Caki2 (cell line): Measurements from ENCODE around the gene TECPR2. TPM values are rescaled to one million over a fixed set of nuclear protein-coding genes. Genes with fewer than 3 reads are reported as not detected.
A peak's percentile ranks its signal among the peaks of the same experiment; 100 is the strongest.
"Not testable (repeated sequence)": the region's sequence is repeated elsewhere in the genome, so short reads cannot be mapped to it uniquely, and the experiment has no call there.

Experiments used
- DNase-seq: peaks from one replicate; pipeline ENCODE4 v3.0.0-alpha.2; 2015; ENCODE audit warnings: low read depth
- in situ Hi-C: cut with HindIII; loops from 2 replicates; pipeline ENCODE4 v1.10.0; 2016; ENCODE audit warnings: low sequenced_read_pairs, low pct_unique_long_range_greater_than_20kb, mixed read lengths
- total RNA-seq: library from RNA; depleted of rRNA; stranded (reverse); fragments of >200 nt; shearing (Covaris generic); gene quantifications from 2 replicates; pipeline ENCODE4 v1.2.3, GENCODE V29; 2014; ENCODE audit warnings: low replicate concordance

Gene TECPR2
- total RNA-seq, 1 experiment from 2014 or later = 2.0 TPM

- in situ Hi-C loops = no loop called here
- DNase-seq = peak; percentile 53
Measured at GRCh38 chr14:102525219-102525928, 162.6 kb downstream of the TECPR2 start.

- in situ Hi-C loops = no loop called here
- DNase-seq = no peak
Measured at GRCh38 chr14:102525929-102526497, 163.3 kb downstream of the TECPR2 start.

GRCh38 chr14:102528431-102529170, 165.9 kb downstream of the TECPR2 start:
- no peak for DNase-seq
- in situ Hi-C loops = no loop called here

DNA sequence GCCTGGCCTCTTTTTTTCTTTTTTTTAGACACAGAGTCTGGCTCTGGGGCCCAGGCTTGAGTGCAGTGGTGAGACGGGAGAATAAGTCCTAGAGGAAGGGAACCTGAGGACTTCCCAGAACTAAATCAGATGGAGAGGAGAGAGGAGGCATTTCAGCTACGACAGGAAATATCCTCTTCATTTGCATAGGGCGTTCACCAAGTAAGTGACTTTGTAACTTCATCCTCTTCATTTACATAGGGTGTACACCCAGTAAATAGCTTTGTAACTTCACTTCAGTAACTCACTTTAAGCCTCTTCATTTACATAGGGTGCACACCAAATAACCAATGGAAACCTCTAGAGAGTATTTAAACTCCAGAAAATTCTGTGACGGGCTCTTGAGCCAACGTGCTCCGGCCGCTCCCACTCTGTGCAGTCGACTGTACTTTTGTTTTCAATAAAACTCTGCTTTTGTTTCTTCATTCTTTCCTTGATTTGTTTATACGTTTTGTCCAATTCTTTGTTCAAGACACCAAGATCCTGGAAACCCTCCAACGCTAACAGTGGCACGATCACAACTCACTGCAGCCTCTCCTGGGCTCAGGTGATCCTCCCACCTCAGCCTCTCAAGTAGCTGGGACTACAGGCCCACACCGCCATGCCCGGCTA, 168.2 kb downstream of the TECPR2 start:
- in situ Hi-C loops = no loop called here
- peak; percentile 85 for DNase-seq

- in situ Hi-C loops = no loop called here
- DNase-seq = no peak
Measured at GRCh38 chr14:102532204-102532658, 169.5 kb downstream of the TECPR2 start.

GRCh38 chr14:102537981-102538601, 175.3 kb downstream of the TECPR2 start:
- in situ Hi-C loops = no loop called here
- no peak for DNase-seq

GRCh38 chr14:102538602-102539543, 176.1 kb downstream of the TECPR2 start:
- no peak for DNase-seq
- in situ Hi-C loops = no loop called here

DNA sequence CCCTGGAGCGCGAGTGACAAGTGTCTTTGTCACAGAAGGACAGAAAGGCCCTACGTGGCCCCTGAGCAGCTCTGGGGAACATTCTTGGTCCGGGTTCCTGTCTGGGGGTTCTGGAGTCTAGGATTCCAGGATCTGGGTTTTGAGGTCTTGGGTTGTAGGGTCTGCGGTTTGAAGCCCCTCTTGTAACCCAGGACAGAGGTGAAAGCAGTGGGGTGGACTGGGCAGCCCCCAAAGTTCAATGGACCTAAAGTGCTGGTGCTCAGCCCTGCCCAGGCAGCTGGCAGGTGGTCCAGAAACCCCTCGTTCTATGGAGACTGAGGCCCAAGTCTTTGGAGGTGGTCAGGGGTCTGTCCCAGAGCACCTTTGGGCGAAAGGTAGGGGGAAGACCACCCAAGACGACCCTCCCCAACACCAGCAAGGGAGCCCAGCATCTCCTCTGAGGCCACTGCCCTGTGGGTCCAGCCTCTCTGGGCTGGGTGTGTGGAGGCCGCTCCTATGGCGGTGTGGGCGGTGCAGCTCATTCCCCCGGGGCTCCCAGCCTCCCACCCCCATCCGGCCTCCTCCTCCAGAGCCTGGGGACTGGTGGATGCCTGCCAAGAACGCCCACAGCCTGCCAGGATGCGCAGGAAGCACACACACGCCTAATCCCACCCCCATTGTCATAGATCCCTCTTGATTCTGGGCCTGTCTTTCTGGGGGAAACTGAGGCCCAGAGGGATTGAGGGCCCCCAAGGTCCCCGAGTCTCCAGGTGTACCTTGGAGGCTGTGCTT, 177.0 kb downstream of the TECPR2 start:
- no peak for DNase-seq
- in situ Hi-C loops = no loop called here

GRCh38 chr14:102540315-102541028, 177.7 kb downstream of the TECPR2 start:
- DNase-seq = no peak
- in situ Hi-C loops = no loop called here

GRCh38 chr14:102541029-102541491, 178.3 kb downstream of the TECPR2 start:
- DNase-seq, in situ Hi-C loops: not testable (repeated sequence)

- in situ Hi-C loops = no loop called here
- no peak for DNase-seq
Measured at GRCh38 chr14:102541771-102542170, 179.0 kb downstream of the TECPR2 start.

DNA sequence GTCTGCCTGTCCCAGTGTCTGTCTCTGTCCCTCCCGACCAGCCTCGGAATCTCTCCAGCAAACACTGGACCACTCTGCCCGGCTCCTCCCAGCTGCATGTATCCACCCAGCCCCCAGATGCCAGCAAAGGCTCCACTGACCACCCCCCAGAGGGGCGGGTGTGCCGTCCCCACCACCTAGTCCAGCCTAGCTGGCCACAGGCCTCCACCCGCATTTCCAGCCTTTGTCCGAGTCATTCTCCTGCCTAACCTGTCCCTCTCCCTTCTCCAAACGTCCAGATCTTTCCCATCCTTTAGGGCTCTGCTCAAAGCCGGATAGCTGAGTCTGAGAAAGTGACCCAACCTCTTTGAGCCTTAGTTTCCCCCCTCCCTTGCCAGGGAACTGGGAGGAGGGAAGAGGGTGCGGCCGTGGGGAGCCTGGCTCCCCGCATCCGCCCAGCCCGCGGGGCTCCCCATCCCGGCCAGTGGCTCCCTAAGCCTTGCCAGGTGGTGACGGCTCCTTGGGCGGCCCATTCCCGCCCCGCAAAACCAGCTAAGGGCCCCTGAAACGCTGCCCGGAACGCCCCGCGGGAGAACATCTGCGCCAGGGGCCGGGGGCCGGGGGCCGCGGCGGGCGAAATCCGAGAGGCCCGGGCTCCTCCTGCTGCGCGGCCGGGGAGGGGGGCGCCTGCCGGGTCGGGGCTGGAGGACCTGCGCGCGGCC, 181.5 kb downstream of the TECPR2 start:
- DNase-seq = no peak
- in situ Hi-C loops = no loop called here

- DNase-seq = no peak
- in situ Hi-C loops = no loop called here
Measured at GRCh38 chr14:102544747-102545460, 182.2 kb downstream of the TECPR2 start.

DNA sequence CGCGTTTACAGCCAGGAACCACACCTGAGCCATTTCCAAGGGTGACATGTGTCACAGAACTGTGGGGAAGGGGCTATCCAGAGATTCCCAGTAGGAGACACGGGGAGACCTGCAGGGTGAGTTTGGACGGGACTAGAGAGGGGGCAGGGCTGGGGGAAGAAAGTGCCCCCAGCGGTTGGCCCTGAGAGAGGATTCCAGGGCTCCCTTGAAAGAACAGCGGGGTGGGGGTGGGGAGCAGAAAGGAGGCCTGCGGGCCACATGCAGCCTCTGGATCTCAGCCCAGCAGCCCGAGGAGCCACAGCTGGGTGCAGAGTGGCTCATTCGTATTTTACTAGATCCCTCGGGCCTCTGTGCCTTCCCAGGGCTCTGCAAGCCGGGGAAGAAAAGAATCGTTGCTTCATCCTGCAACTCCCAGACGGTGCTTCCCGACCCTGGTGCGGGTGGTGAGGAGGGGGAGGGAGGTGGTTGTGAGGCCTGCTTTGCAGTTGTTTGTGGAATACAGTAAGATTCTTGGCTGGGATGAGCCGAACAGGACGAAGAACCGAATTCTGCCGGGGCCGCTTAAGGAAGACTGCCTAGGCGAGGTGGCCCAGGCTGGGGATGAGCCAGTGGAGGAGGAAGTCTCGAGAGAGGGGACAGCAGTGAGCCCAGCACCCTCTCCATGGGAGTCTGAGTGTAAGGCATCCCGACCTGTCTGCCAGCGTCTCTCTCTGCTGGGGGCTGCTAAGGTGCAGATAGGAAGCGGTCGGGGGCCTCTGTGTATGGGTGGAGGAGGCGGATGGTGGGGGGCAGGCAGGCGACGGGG, 182.9 kb downstream of the TECPR2 start:
- in situ Hi-C loops = no loop called here
- DNase-seq = no peak
